SK-N-SH (cell line): Measurements from ENCODE around the gene ZNF609. TPM values are rescaled to one million over a fixed set of nuclear protein-coding genes. Genes with fewer than 3 reads are reported as not detected.

Source experiments
- CTCF ChIA-PET: fragments of 300-600, 350-600 bp; formaldehyde crosslinking; extraction: SDS; loops from one replicate; lab custom pipeline; 2021; lab: Yijun Ruan, JAX
- POLR2A ChIA-PET: fragments of 350-600 bp; sonication (Branson Sonifier 250); formaldehyde crosslinking; extraction: SDS; loops from one replicate; lab custom pipeline; 2020; ENCODE audit warnings: antibody characterized with exemption, inconsistent platforms; lab: Yijun Ruan, JAX
- DNase-seq: peaks from one replicate; pipeline ENCODE4 v3.0.0; 2012
- H2AFZ ChIP-seq: fragments of 200-600 bp; sonication (generic); 2 replicates; pipeline ENCODE4 v1.8.1; 2016; ENCODE audit warnings: antibody characterized with exemption, mild to moderate bottlenecking, low read depth
- H3F3A ChIP-seq: fragments of 200-600 bp; sonication (generic); replicated peaks from 2 replicates; pipeline ENCODE3; 2016; ENCODE audit warnings: antibody characterized with exemption, mild to moderate bottlenecking; ENCODE audit not compliant: insufficient read depth
- H3K27ac ChIP-seq, 2 experiments: fragments of 200-500 bp in 1 of 2; fragments of 200-600 bp in 1 of 2; sonication (Bioruptor generic) in 1 of 2; sonication (generic), shearing (Covaris generic) in 1 of 2; 2 replicates each; pipeline versions ENCODE4 v1.5.1 to v1.6.1; 2014 to 2016; ENCODE audit warnings: low read depth in 2 of 2, inconsistent platforms in 1 of 2, low read length in 1 of 2, mild to moderate bottlenecking in 1 of 2, mixed read lengths in 1 of 2
- H3K27me3 ChIP-seq: fragments of 200-600 bp; sonication (generic), shearing (Covaris generic); 2 replicates; pipeline ENCODE4 v1.6.1; 2016; ENCODE audit warnings: mixed run types; ENCODE audit not compliant: insufficient read depth
- H3K36me3 ChIP-seq, 2 experiments: fragments of 200-500 bp in 1 of 2; fragments of 200-600 bp in 1 of 2; sonication (Bioruptor generic) in 1 of 2; sonication (generic) in 1 of 2; replicated peaks in 1 of 2; 2 replicates each; pipeline versions ENCODE3 to v1.5.1; 2014 to 2016; ENCODE audit warnings: low read length in 1 of 2, mild to moderate bottlenecking in 1 of 2; ENCODE audit not compliant: insufficient read depth in 2 of 2, control insufficient read depth in 1 of 2
- H3K4me1 ChIP-seq, 2 experiments: fragments of 200-500 bp in 1 of 2; fragments of 200-600 bp in 1 of 2; sonication (Bioruptor generic) in 1 of 2; sonication (generic), shearing (Covaris generic) in 1 of 2; 2 replicates each; pipeline versions ENCODE4 v1.5.1 to v1.6.1; 2014 to 2016; ENCODE audit warnings: low read depth in 1 of 2, low read length in 1 of 2, mixed run types in 1 of 2; ENCODE audit not compliant: insufficient read depth in 2 of 2, control insufficient read depth in 1 of 2
- H3K4me2 ChIP-seq: fragments of 200-600 bp; sonication (generic), shearing (Covaris generic); 2 replicates; pipeline ENCODE4 v1.6.1; 2017; ENCODE audit warnings: mixed run types
- H3K4me3 ChIP-seq, 2 experiments: fragments of 200-500 bp in 1 of 2; fragments of 200-600 bp in 1 of 2; sonication (Bioruptor generic) in 1 of 2; sonication (generic), shearing (Covaris generic) in 1 of 2; 2 replicates each; pipeline versions ENCODE4 v1.5.1 to v1.8.1; 2014 to 2016; ENCODE audit warnings: low read depth in 2 of 2, inconsistent platforms in 1 of 2, low read length in 1 of 2, mild to moderate bottlenecking in 1 of 2, mixed read lengths in 1 of 2, moderate library complexity in 1 of 2
- H3K79me2 ChIP-seq: fragments of 200-600 bp; sonication (generic); 2 replicates; pipeline ENCODE4 v1.8.1; 2017; ENCODE audit warnings: mild to moderate bottlenecking; ENCODE audit not compliant: insufficient read depth
- H3K9ac ChIP-seq: fragments of 200-600 bp; sonication (generic); 2 replicates; pipeline ENCODE4 v1.6.1; 2017; ENCODE audit warnings: mixed run types
- H3K9me2 ChIP-seq: fragments of 200-600 bp; sonication (generic); 2 replicates; pipeline ENCODE4 v1.6.1; 2017; ENCODE audit warnings: mixed run types
- H3K9me3 ChIP-seq: fragments of 200-600 bp; sonication (generic); 2 replicates; pipeline ENCODE4 v1.6.1; 2017; ENCODE audit warnings: mixed run types, mild to moderate bottlenecking, moderate library complexity
- H4K20me1 ChIP-seq: fragments of 200-600 bp; sonication (generic); 2 replicates; pipeline ENCODE4 v1.6.1; 2017; ENCODE audit warnings: mild to moderate bottlenecking, mixed run types; ENCODE audit not compliant: insufficient read depth
- CHD2 ChIP-seq: fragments of 150-350 bp; IDR thresholded peaks from 2 replicates; pipeline ENCODE4 v1.6.1; 2018; ENCODE audit warnings: low read length; ENCODE audit not compliant: partially characterized antibody
- CTCF ChIP-seq: fragments of 200-600 bp; sonication (generic); IDR thresholded peaks from 2 replicates; pipeline ENCODE4 v1.6.1; 2017; ENCODE audit warnings: antibody characterized with exemption, mild to moderate bottlenecking, moderate library complexity
- EP300 ChIP-seq, 2 experiments: IDR thresholded peaks; 2 replicates each; pipeline versions ENCODE4 v1.4.0 to v1.6.1; 2012; ENCODE audit warnings: borderline replicate concordance in 1 of 2, low read depth in 1 of 2, low read length in 1 of 2
- FOSL2 ChIP-seq: IDR thresholded peaks from 2 replicates; pipeline ENCODE4 v1.4.0; 2012; ENCODE audit warnings: low read depth, mild to moderate bottlenecking, moderate library complexity, borderline replicate concordance
- GABPA ChIP-seq: IDR thresholded peaks from 2 replicates; pipeline ENCODE4 v1.4.0; 2012; ENCODE audit warnings: low read depth, mild to moderate bottlenecking
- GATA2 ChIP-seq: sonication (generic); formaldehyde crosslinking; IDR thresholded peaks from 2 replicates; pipeline ENCODE4 v1.5.0; 2020; ENCODE audit warnings: mild to moderate bottlenecking, missing genetic modification reagents
- IRF3 ChIP-seq: fragments of 150-350 bp; IDR thresholded peaks from 2 replicates; pipeline ENCODE4 v1.6.1; 2016; ENCODE audit warnings: mild to moderate bottlenecking, low read depth, low read length
- MAX ChIP-seq: IDR thresholded peaks from 2 replicates; pipeline ENCODE4 v1.4.0; 2012; ENCODE audit warnings: low read depth
- MEF2A ChIP-seq: IDR thresholded peaks from 2 replicates; pipeline ENCODE4 v1.4.0; 2012; ENCODE audit warnings: low read depth, borderline replicate concordance
- NFIC ChIP-seq: IDR thresholded peaks from 2 replicates; pipeline ENCODE4 v1.4.0; 2012; ENCODE audit warnings: borderline replicate concordance
- NRF1 ChIP-seq: IDR thresholded peaks from 2 replicates; pipeline ENCODE4 v1.6.1; 2012; ENCODE audit warnings: low read depth, mild to moderate bottlenecking, low read length
- PBX3 ChIP-seq: IDR thresholded peaks from 2 replicates; pipeline ENCODE4; 2012
- RCOR1 ChIP-seq: fragments of 150-350 bp; IDR thresholded peaks from 2 replicates; pipeline ENCODE4 v1.6.1; 2017; ENCODE audit warnings: antibody characterized with exemption, low read length
- REST ChIP-seq: IDR thresholded peaks from 2 replicates; pipeline ENCODE4 v1.6.1; 2012; ENCODE audit warnings: mild to moderate bottlenecking, low read depth, low read length, moderate library complexity
- RFX5 ChIP-seq: IDR thresholded peaks from 2 replicates; pipeline ENCODE4 v1.6.1; 2012; ENCODE audit warnings: mild to moderate bottlenecking, improper control_type of control experiment, low read length
- RXRA ChIP-seq: IDR thresholded peaks from 2 replicates; pipeline ENCODE4 v1.4.0; 2012; ENCODE audit warnings: low read depth, mild to moderate bottlenecking, borderline replicate concordance
- SMC3 ChIP-seq: IDR thresholded peaks from 2 replicates; pipeline ENCODE4 v1.6.1; 2012; ENCODE audit warnings: low read depth, low read length, improper control_type of control experiment
- TAF1 ChIP-seq: IDR thresholded peaks from 2 replicates; pipeline ENCODE4 v1.6.1; 2012; ENCODE audit warnings: low read depth, mild to moderate bottlenecking, low read length, moderate library complexity, borderline replicate concordance
- TCF12 ChIP-seq: IDR thresholded peaks from 2 replicates; pipeline ENCODE4 v1.4.0; 2012
- USF1 ChIP-seq: IDR thresholded peaks from 2 replicates; pipeline ENCODE4 v1.4.0; 2012; ENCODE audit warnings: low read depth, borderline replicate concordance
- USF2 ChIP-seq: fragments of 150-350 bp; IDR thresholded peaks from 2 replicates; pipeline ENCODE4 v1.6.1; 2017; ENCODE audit warnings: antibody characterized with exemption, low read length, low read depth, borderline replicate concordance
- YY1 ChIP-seq: IDR thresholded peaks from 2 replicates; pipeline ENCODE4 v1.4.0; 2012; ENCODE audit warnings: low read depth, mild to moderate bottlenecking
- WGBS: methylation state at CpG from one replicate; pipeline ENCODE4 v1.1.6; 2017; ENCODE audit warnings: low lambda C conversion rate; 5-methylcytosine and 5-hydroxymethylcytosine counted together
- polyA plus RNA-seq, 3 experiments: library from polyadenylated mRNA; depleted of rRNA; stranded (reverse); fragments of >200 nt; gene quantifications; 2 replicates each; pipeline ENCODE4 v1.2.3, GENCODE V29; 2012

The ZNF609 gene
- polyA plus RNA-seq, 1 of the 3 experiments (the other 2 are of a cell fraction) = 12.6 TPM

GRCh38 chr15:64536244-64536836, 76.0 kb downstream of the ZNF609 start (continued):
- TF ChIP-seq CTCF (no peak), MEF2A (no peak), YY1 (no peak), REST (no peak), CHD2 (no peak), RXRA (peak; percentile 37; the same call in 1 of the 2 replicates), USF2 (no peak), USF1 (no peak)

GRCh38 chr15:64542091-64542490, 81.7 kb downstream of the ZNF609 start:
- Histone ChIP-seq H3K4me1 (no peaks in the 10 kb centered on the region; a peak in 1 of 4 replicates), H3K79me2 (peaks cover 97% of the 10 kb centered on the region), H3K27me3 (no peaks in the 10 kb centered on the region), H3F3A (peaks cover 6% of the 10 kb centered on the region), H3K4me3 (no peak overlapping the region), H2AFZ (no peak overlapping the region), H3K27ac (no peak overlapping the region), H3K9me3 (no peaks in the 10 kb centered on the region), H3K4me2 (no peak overlapping the region), H3K9ac (no peak overlapping the region), H3K9me2 (no peaks in the 10 kb centered on the region), H3K36me3 (no peaks in the 10 kb centered on the region), H4K20me1 (peaks cover 36% of the 10 kb centered on the region)
- 89% methylated on average over 1 of the region's 1 CpG for WGBS
- DNase-seq = no peak
- POLR2A ChIA-PET = no interaction called here
- CTCF ChIA-PET = no interaction called here
- TF ChIP-seq NFIC = no peak
- no peak for TF ChIP-seq MAX
- no peak for TF ChIP-seq RCOR1
- no peak for TF ChIP-seq TAF1
- TF ChIP-seq FOSL2 = no peak
- no peak for TF ChIP-seq PBX3
- TF ChIP-seq RFX5 = no peak
- no peak for TF ChIP-seq EP300 (IDR thresholded peaks at IDR 0.05; ENCODE audit: borderline replicate concordance in 1 of 2, low read depth in 1 of 2, low read length in 1 of 2)
- TF ChIP-seq CHD2 = no peak
- TF ChIP-seq MEF2A = no peak
- TF ChIP-seq SMC3 = no peak
- no peak for TF ChIP-seq TCF12
- TF ChIP-seq NRF1 = no peak
- no peak for TF ChIP-seq GATA2 (CRISPR knock-in tag)
- TF ChIP-seq GABPA = no peak
- TF ChIP-seq IRF3 = no peak
